CD14-positive monocyte (primary cell): ENCODE results near the gene SOWAHB. TPM values are rescaled to one million over a fixed set of nuclear protein-coding genes. Genes with fewer than 3 reads are reported as not detected.

Source experiments
- DNase-seq, 3 donors: peaks; one replicate each; pipeline ENCODE4 v3.0.0-alpha.2; 2011 to 2022
- H2AFZ ChIP-seq: 2 replicates; pipeline ENCODE4 v1.6.0; 2012; ENCODE audit warnings: mild to moderate bottlenecking, low read depth, low read length, inconsistent platforms; ENCODE audit not compliant: insufficient read depth, poor library complexity, severe bottlenecking
- H3K27ac ChIP-seq, 2 donors: 1 replicate in 1 of 2; 2 replicates in 1 of 2; pipeline ENCODE4 v1.5.1; 2012 to 2013; ENCODE audit warnings: low read length in 2 of 2, control low read depth in 1 of 2, inconsistent platforms in 1 of 2, low read depth in 1 of 2, mild to moderate bottlenecking in 1 of 2
- H3K27me3 ChIP-seq, 2 donors: one replicate each; pipeline versions ENCODE4 v1.6.0 to v1.6.1; 2011 to 2013; ENCODE audit warnings: low read length in 2 of 2; ENCODE audit not compliant: control insufficient read depth in 2 of 2, insufficient read depth in 2 of 2
- H3K36me3 ChIP-seq, 2 donors: replicated peaks in 1 of 2; 1 replicate in 1 of 2; 2 replicates in 1 of 2; pipeline versions ENCODE4 v1.5.1 to v1.6.1; 2012 to 2013; ENCODE audit warnings: low read length in 2 of 2, control low read depth in 1 of 2, inconsistent platforms in 1 of 2, mild to moderate bottlenecking in 1 of 2; ENCODE audit not compliant: insufficient read depth in 2 of 2, control insufficient read depth in 1 of 2
- H3K4me1 ChIP-seq, 2 donors: 1 replicate in 1 of 2; 2 replicates in 1 of 2; pipeline versions ENCODE4 v1.5.1 to v1.6.1; 2012 to 2013; ENCODE audit warnings: low read length in 2 of 2, control low read depth in 1 of 2, inconsistent platforms in 1 of 2, mild to moderate bottlenecking in 1 of 2, moderate library complexity in 1 of 2; ENCODE audit not compliant: insufficient read depth in 2 of 2, control insufficient read depth in 1 of 2
- H3K4me2 ChIP-seq: replicated peaks from 2 replicates; pipeline ENCODE3; 2012; ENCODE audit warnings: low read length, moderate library complexity, mild to moderate bottlenecking; ENCODE audit not compliant: poor library complexity, severe bottlenecking; ENCODE audit errors: extremely low read depth
- H3K4me3 ChIP-seq, 3 experiments: fragments of 200-600 bp in 1 of 3; sonication (generic) in 1 of 3; replicated peaks in 1 of 3; 1 replicate in 2 of 3; 2 replicates in 1 of 3; pipeline ENCODE4 v1.5.1; 2011 to 2013; ENCODE audit warnings: low read length in 3 of 3, mild to moderate bottlenecking in 3 of 3, control low read depth in 2 of 3, low read depth in 2 of 3, inconsistent platforms in 1 of 3, moderate library complexity in 1 of 3
- H3K79me2 ChIP-seq: 2 replicates; pipeline ENCODE4 v1.6.0; 2012; ENCODE audit warnings: mild to moderate bottlenecking, control low read depth, inconsistent platforms, low read length, moderate library complexity; ENCODE audit not compliant: insufficient read depth
- H3K9ac ChIP-seq: 2 replicates; pipeline ENCODE4 v1.6.0; 2017; ENCODE audit warnings: low read length, mild to moderate bottlenecking; ENCODE audit not compliant: insufficient read depth, poor library complexity, severe bottlenecking
- H3K9me3 ChIP-seq, 2 donors: replicated peaks in 1 of 2; 1 replicate in 1 of 2; 2 replicates in 1 of 2; pipeline versions ENCODE4 v1.5.1 to v1.6.1; 2012 to 2013; ENCODE audit warnings: low read length in 2 of 2, control low read depth in 1 of 2; ENCODE audit not compliant: control insufficient read depth in 1 of 2, insufficient read depth in 1 of 2
- H4K20me1 ChIP-seq: 2 replicates; pipeline ENCODE4 v1.6.0; 2012; ENCODE audit warnings: mild to moderate bottlenecking, low read length, control low read depth, moderate library complexity; ENCODE audit not compliant: insufficient read depth
- H3K27ac Mint-ChIP-seq, 7 donors: one replicate each; pipeline ENCODE4 v1.8.0; 2020; ENCODE audit warnings: mild to moderate bottlenecking in 7 of 7, mixed read lengths in 7 of 7, moderate library complexity in 6 of 7, inconsistent platforms in 2 of 7
- H3K27me3 Mint-ChIP-seq, 3 donors: one replicate each; pipeline ENCODE4 v1.8.0; 2021 to 2022; ENCODE audit warnings: low read depth in 3 of 3, mild to moderate bottlenecking in 3 of 3, mixed read lengths in 3 of 3, moderate library complexity in 3 of 3, inconsistent platforms in 1 of 3
- H3K36me3 Mint-ChIP-seq, 2 donors: one replicate each; pipeline ENCODE4 v1.8.0; 2020; ENCODE audit warnings: mixed read lengths in 2 of 2, inconsistent platforms in 1 of 2, mild to moderate bottlenecking in 1 of 2
- H3K4me1 Mint-ChIP-seq: one replicate; pipeline ENCODE4 v1.8.0; 2020; ENCODE audit warnings: mild to moderate bottlenecking, mixed read lengths
- H3K4me3 Mint-ChIP-seq, 2 donors: one replicate each; pipeline ENCODE4 v1.8.0; 2020; ENCODE audit warnings: mild to moderate bottlenecking in 2 of 2, mixed read lengths in 2 of 2, moderate library complexity in 1 of 2
- H3K9me3 Mint-ChIP-seq, 7 donors: one replicate each; pipeline ENCODE4 v1.8.0; 2020 to 2022; ENCODE audit warnings: mixed read lengths in 7 of 7, mild to moderate bottlenecking in 6 of 7, moderate library complexity in 6 of 7, inconsistent platforms in 2 of 7
- CTCF ChIP-seq: fragments of 200-600 bp; IDR thresholded peaks from one replicate; pipeline ENCODE4 v1.8.0; 2022; ENCODE audit warnings: antibody characterized with exemption, mild to moderate bottlenecking
- WGBS: methylation state at CpG from one replicate; pipeline ENCODE4 v1.1.5; 2013; ENCODE audit warnings: missing lambda C conversion rate; ENCODE audit not compliant: insufficient coverage; 5-methylcytosine and 5-hydroxymethylcytosine counted together
- intact Hi-C, 2 donors: fragments of 100-400 bp; cut with micrococcal nuclease; formaldehyde crosslinking; loops; one replicate each; pipeline versions ENCODE4 v1.15.0 to v1.15.1; 2023
- polyA plus RNA-seq, 3 donors: library from polyadenylated mRNA; depleted of rRNA in 1 of 3; unstranded in 2 of 3; stranded (reverse) in 1 of 3; fragments of 300-500 nt in 2 of 3; fragments of >200 nt in 1 of 3; fragmentation: Illumina TruSeq in 2 of 3; gene quantifications; 1 replicate in 2 of 3; 2 replicates in 1 of 3; pipeline ENCODE4 v1.2.3, GENCODE V29; 2012 to 2021

The SOWAHB gene
- polyA plus RNA-seq, 3 donors, result not detected

- no peaks in the 10 kb centered on the region for H3K79me2 ChIP-seq
- H3K27ac Mint-ChIP-seq, result no peak overlapping the region
- no peak overlapping the region for H3K27ac ChIP-seq
- no peak for DNase-seq
- no peaks in the 10 kb centered on the region for H4K20me1 ChIP-seq
- H3K36me3 ChIP-seq, result no peaks in the 10 kb centered on the region
- no peak overlapping the region for H3K9ac ChIP-seq
- H3K4me1 Mint-ChIP-seq, result peaks cover 7% of the 10 kb centered on the region
- peaks cover 52 to 77% of the 10 kb centered on the region in 2 donors for H3K27me3 ChIP-seq
- peaks cover 0 to 6% of the 10 kb centered on the region in 2 donors for H3K4me1 ChIP-seq
- intact Hi-C loops, result no loop called here
- no peak overlapping the region for H2AFZ ChIP-seq
- H3K9me3 Mint-ChIP-seq, result peaks cover 0 to 8% (median 3%) of the 10 kb centered on the region in 7 donors
- peaks cover 61 to 74% (median 62%) of the 10 kb centered on the region in 3 donors for H3K27me3 Mint-ChIP-seq
- 10% methylated on average over 82 of the region's 82 CpGs for WGBS
- no peak overlapping the region for H3K4me3 ChIP-seq
- H3K9me3 ChIP-seq, result peaks cover 0 to 12% of the 10 kb centered on the region in 2 donors
- peak overlapping the region; percentile 30 for H3K4me2 ChIP-seq
- H3K4me3 Mint-ChIP-seq, result peak overlapping the region in 1 of 2 donors; percentile 26
- no peaks in the 10 kb centered on the region for H3K36me3 Mint-ChIP-seq
- no peak for TF ChIP-seq CTCF
Measured at GRCh38 chr4:76896614-76897535, 1.1 kb downstream of the SOWAHB start.

- Mint-ChIP-seq H3K27me3 (peaks cover 61 to 74% (median 64%) of the 10 kb centered on the region in 3 donors), H3K27ac (no peak overlapping the region), H3K36me3 (no peaks in the 10 kb centered on the region), H3K9me3 (peaks cover 0 to 8% (median 3%) of the 10 kb centered on the region in 7 donors), H3K4me3 (peak overlapping the region in 1 of 2 donors; percentile 37), H3K4me1 (peaks cover 7% of the 10 kb centered on the region)
- peaks cover 0 to 6% of the 10 kb centered on the region in 2 donors for H3K4me1 ChIP-seq
- no peak for DNase-seq
- no peak overlapping the region for H3K4me3 ChIP-seq
- WGBS, result 96% methylated on average over 8 of the region's 8 CpGs
- H3K79me2 ChIP-seq, result no peaks in the 10 kb centered on the region
- no peaks in the 10 kb centered on the region for H4K20me1 ChIP-seq
- H3K9ac ChIP-seq, result no peak overlapping the region
- H3K36me3 ChIP-seq, result no peaks in the 10 kb centered on the region
- intact Hi-C loops, result no loop called here
- H2AFZ ChIP-seq, result no peak overlapping the region
- no peak overlapping the region for H3K4me2 ChIP-seq
- peaks cover 0 to 12% of the 10 kb centered on the region in 2 donors for H3K9me3 ChIP-seq
- no peak for TF ChIP-seq CTCF
- H3K27ac ChIP-seq, result no peak overlapping the region
- peaks cover 55 to 73% of the 10 kb centered on the region in 2 donors for H3K27me3 ChIP-seq
Measured at GRCh38 chr4:76896048-76896447, 1.9 kb downstream of the SOWAHB start.
